T-helper 1 cell (primary cell): ENCODE results near the gene SYNPO.

Experiments
- DNase-seq, 5 donors: peaks; one replicate each; pipeline ENCODE4 v3.0.0-alpha.2; 2012 to 2020
- total RNA-seq, 4 donors: gene quantifications; one replicate each; lab custom pipeline; 2026; lab: John Stamatoyannopoulos, UW

The SYNPO gene
- 0 to 0.15 (median 0.08) reads per million in 4 donors for total RNA-seq

GRCh38 chr5:150640311-150641005 is at the start of gene SYNPO:
Gene SYNPO (plus strand): TSS chr5:150640660. CDS start chr5:150648276, 7,616 bp downstream.
- DNase-seq, result no peak

- no peak for DNase-seq
Measured at GRCh38 chr5:150590979-150591695, 49.3 kb upstream of the SYNPO start.

GRCh38 chr5:150593593-150593992 is 46.9 kb upstream of the SYNPO start:
- DNase-seq, result no peak

- no peak for DNase-seq
Measured at GRCh38 chr5:150593996-150594395, 46.5 kb upstream of the SYNPO start.

- DNase-seq, result no peak
Measured at GRCh38 chr5:150595466-150596031, 44.9 kb upstream of the SYNPO start.

- no peak for DNase-seq
Measured at GRCh38 chr5:150596313-150596712, 44.1 kb upstream of the SYNPO start.

GRCh38 chr5:150596826-150597225 is 43.6 kb upstream of the SYNPO start:
- DNase-seq, result no peak

- DNase-seq, result no peak
Measured at GRCh38 chr5:150598006-150598405, 42.5 kb upstream of the SYNPO start.

GRCh38 chr5:150598821-150599273 is 41.6 kb upstream of the SYNPO start:
- DNase-seq, result no peak

- DNase-seq, result no peak
Measured at GRCh38 chr5:150599281-150599680, 41.2 kb upstream of the SYNPO start.

- DNase-seq, result no peak
Measured at GRCh38 chr5:150599917-150600511, 40.4 kb upstream of the SYNPO start.

- no peak for DNase-seq
Measured at GRCh38 chr5:150600616-150601490, 39.6 kb upstream of the SYNPO start.

- DNase-seq, result no peak
Measured at GRCh38 chr5:150601491-150602345, 38.7 kb upstream of the SYNPO start.

GRCh38 chr5:150603052-150603451 is 37.4 kb upstream of the SYNPO start:
- DNase-seq, result no peak

- DNase-seq, result no peak
Measured at GRCh38 chr5:150603491-150603890, 37.0 kb upstream of the SYNPO start.

GRCh38 chr5:150604010-150604409 is 36.5 kb upstream of the SYNPO start:
- DNase-seq, result no peak

GRCh38 chr5:150604894-150605440 is 35.5 kb upstream of the SYNPO start:
- DNase-seq, result no peak

GRCh38 chr5:150605546-150605945 is 34.9 kb upstream of the SYNPO start:
- no peak for DNase-seq

GRCh38 chr5:150606476-150606875 is 34.0 kb upstream of the SYNPO start:
- DNase-seq, result no peak

- DNase-seq, result no peak
Measured at GRCh38 chr5:150607105-150607504, 33.4 kb upstream of the SYNPO start.

GRCh38 chr5:150607991-150608390 is 32.5 kb upstream of the SYNPO start:
- no peak for DNase-seq
